Femur (tissue), 1 donor: ENCODE measurements around the gene CCDC74A.
"Not testable (repeated sequence)": the region's sequence is repeated elsewhere in the genome, so short reads cannot be mapped to it uniquely, and the experiment has no call there.

Experiments used
- DNase-seq: peaks from one replicate; pipeline ENCODE4 v3.0.0-alpha.2; 2017

The CCDC74A gene

GRCh38 chr2:131527131-131528001, at the start of gene CCDC74A:
CCDC74A (plus strand) TSS chr2:131527888; CDS start chr2:131527971, 83 bp downstream.
- DNase-seq: not testable (repeated sequence)

GRCh38 chr2:131478074-131478849, 49.4 kb upstream of the CCDC74A start:
- not testable (repeated sequence) for DNase-seq

- DNase-seq: not testable (repeated sequence)
These were observed 48.7 kb upstream of the CCDC74A start for GRCh38 chr2:131478850-131479461.

GRCh38 chr2:131480351-131480750, 47.3 kb upstream of the CCDC74A start:
- DNase-seq: not testable (repeated sequence)

- DNase-seq: not testable (repeated sequence)
These were observed 45.1 kb upstream of the CCDC74A start for GRCh38 chr2:131482506-131483155.

- not testable (repeated sequence) for DNase-seq
These were observed 43.5 kb upstream of the CCDC74A start for GRCh38 chr2:131483981-131484820.

GRCh38 chr2:131484906-131485460, 42.7 kb upstream of the CCDC74A start:
- not testable (repeated sequence) for DNase-seq

GRCh38 chr2:131486201-131486902, 41.3 kb upstream of the CCDC74A start:
- DNase-seq: not testable (repeated sequence)

- no peak for DNase-seq
These were observed 39.1 kb upstream of the CCDC74A start for GRCh38 chr2:131488306-131489205.

GRCh38 chr2:131490616-131491468, 36.8 kb upstream of the CCDC74A start:
- peak; percentile 33 for DNase-seq

GRCh38 chr2:131491469-131491836, 36.2 kb upstream of the CCDC74A start:
- not testable (repeated sequence) for DNase-seq

- DNase-seq: not testable (repeated sequence)
These were observed 35.7 kb upstream of the CCDC74A start, which contains the start of gene MZT2A for GRCh38 chr2:131492015-131492417. MZT2A (minus strand) TSS chr2:131492397; CDS start chr2:131492376, 21 bp downstream.

GRCh38 chr2:131492418-131493198, 35.1 kb upstream of the CCDC74A start:
- peak; percentile 95 for DNase-seq

GRCh38 chr2:131493199-131493968, 34.3 kb upstream of the CCDC74A start:
- DNase-seq: no peak

GRCh38 chr2:131495506-131495905, 32.2 kb upstream of the CCDC74A start:
- DNase-seq: not testable (repeated sequence)

- not testable (repeated sequence) for DNase-seq
These were observed 29.2 kb upstream of the CCDC74A start for GRCh38 chr2:131498321-131498973.
